Measurements from ENCODE around the gene TMEM235. TPM values are rescaled to one million over a fixed set of nuclear protein-coding genes. Genes with fewer than 3 reads are reported as not detected.

Gene TMEM235
- total and polyA plus RNA-seq, 10 donors, result not detected

DNA sequence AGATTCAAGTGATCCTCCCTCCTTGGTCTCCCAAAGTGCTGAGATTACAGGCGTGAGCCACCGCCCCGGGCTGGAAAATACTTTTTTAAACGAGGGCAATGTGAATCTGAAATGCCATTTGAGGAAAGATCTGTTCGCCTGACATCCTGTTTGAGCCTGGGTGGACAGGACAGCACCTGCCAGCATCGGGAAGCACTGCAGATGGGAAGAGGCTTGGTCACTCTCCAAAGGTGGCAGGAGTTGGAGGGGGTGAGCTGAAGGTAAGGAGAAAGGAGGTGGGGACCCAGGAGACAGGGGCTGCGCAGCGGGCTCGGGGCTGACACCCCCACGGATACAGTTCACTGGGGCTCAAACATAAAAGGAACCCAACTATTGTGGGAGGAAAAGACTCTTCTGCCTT is 21.3 kb upstream of the TMEM235 start:
- intact Hi-C loops (cut with DNase I; ENCODE audit: low total_unique reads), result no loop called here
- no peak for DNase-seq
- Histone ChIP-seq H3K36me3 (peaks cover 0 to 14% (median 0%) of the 10 kb centered on the region in 6 donors), H3K4me3 (no peak overlapping the region), H3K27ac (no peak overlapping the region), H3K27me3 (replicated peaks in 1 of 7) (no peaks in the 10 kb centered on the region), H3K4me1 (peaks cover 6 to 18% (median 14%) of the 10 kb centered on the region in 6 donors), H3K9me3 (no peaks in the 10 kb centered on the region)
- WGBS, 5 donors, result 80 to 93% (median 86%) methylated on average over 10 of the region's 10 CpGs
- TF ChIP-seq, protein P1, sequence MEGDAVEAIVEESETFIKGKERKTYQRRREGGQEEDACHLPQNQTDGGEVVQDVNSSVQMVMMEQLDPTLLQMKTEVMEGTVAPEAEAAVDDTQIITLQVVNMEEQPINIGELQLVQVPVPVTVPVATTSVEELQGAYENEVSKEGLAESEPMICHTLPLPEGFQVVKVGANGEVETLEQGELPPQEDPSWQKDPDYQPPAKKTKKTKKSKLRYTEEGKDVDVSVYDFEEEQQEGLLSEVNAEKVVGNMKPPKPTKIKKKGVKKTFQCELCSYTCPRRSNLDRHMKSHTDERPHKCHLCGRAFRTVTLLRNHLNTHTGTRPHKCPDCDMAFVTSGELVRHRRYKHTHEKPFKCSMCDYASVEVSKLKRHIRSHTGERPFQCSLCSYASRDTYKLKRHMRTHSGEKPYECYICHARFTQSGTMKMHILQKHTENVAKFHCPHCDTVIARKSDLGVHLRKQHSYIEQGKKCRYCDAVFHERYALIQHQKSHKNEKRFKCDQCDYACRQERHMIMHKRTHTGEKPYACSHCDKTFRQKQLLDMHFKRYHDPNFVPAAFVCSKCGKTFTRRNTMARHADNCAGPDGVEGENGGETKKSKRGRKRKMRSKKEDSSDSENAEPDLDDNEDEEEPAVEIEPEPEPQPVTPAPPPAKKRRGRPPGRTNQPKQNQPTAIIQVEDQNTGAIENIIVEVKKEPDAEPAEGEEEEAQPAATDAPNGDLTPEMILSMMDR (IDR thresholded peaks at IDR 0.05 in 8 of 11, conservative IDR thresholded peaks at IDR 0.05 in 3 of 11), result no peak
- TF ChIP-seq POLR2A (IDR thresholded peaks at IDR 0.05) (no peak), POLR2AphosphoS5 (IDR thresholded peaks at IDR 0.05) (no peak)

DNA sequence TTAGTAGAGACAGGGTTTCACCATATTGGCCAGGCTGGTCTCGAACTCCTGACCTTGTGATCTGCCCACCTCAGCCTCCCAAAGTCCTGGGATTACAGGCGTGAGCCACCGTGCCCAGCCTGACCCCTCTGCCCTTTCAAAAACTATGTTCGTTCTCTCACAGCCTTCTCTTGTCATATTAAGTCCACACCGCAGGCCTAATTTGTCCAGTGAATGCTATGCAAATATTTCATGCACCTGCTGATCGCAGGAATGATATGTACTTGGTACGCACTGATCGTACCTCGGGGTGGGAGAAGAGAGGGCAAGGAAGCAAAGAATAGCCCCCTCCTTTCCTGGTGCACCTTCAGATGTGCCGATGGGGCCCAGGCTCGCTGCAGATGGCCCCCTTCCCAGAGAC is 20.4 kb upstream of the TMEM235 start:
- 86 to 93% (median 88%) methylated on average over 11 of the region's 11 CpGs for WGBS, 5 donors
- intact Hi-C loops (cut with DNase I; ENCODE audit: low total_unique reads), result no loop called here
- H3K36me3 ChIP-seq, result peaks cover 0 to 6% (median 0%) of the 10 kb centered on the region in 6 donors
- H3K4me3 ChIP-seq, result no peak overlapping the region
- no peaks in the 10 kb centered on the region for H3K9me3 ChIP-seq
- TF ChIP-seq POLR2AphosphoS5 (IDR thresholded peaks at IDR 0.05) (no peak), POLR2A (IDR thresholded peaks at IDR 0.05) (no peak)
- TF ChIP-seq, protein P1 (IDR thresholded peaks at IDR 0.05 in 8 of 11, conservative IDR thresholded peaks at IDR 0.05 in 3 of 11), result no peak
- H3K27me3 ChIP-seq (replicated peaks in 1 of 7), result no peaks in the 10 kb centered on the region
- no peak for DNase-seq
- H3K4me1 ChIP-seq, result peaks cover 6 to 25% (median 14%) of the 10 kb centered on the region in 6 donors
- H3K27ac ChIP-seq, result no peak overlapping the region

DNA sequence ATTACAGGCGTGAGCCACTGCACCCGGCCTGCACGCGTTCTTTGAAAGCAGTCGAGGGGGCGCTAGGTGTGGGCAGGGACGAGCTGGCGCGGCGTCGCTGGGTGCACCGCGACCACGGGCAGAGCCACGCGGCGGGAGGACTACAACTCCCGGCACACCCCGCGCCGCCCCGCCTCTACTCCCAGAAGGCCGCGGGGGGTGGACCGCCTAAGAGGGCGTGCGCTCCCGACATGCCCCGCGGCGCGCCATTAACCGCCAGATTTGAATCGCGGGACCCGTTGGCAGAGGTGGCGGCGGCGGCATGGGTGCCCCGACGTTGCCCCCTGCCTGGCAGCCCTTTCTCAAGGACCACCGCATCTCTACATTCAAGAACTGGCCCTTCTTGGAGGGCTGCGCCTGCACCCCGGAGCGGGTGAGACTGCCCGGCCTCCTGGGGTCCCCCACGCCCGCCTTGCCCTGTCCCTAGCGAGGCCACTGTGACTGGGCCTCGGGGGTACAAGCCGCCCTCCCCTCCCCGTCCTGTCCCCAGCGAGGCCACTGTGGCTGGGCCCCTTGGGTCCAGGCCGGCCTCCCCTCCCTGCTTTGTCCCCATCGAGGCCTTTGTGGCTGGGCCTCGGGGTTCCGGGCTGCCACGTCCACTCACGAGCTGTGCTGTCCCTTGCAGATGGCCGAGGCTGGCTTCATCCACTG is 17.3 kb upstream of the TMEM235 start, which contains the start of gene BIRC5:
BIRC5 (plus strand) TSS at position 238 of the 690 bp plus-strand sequence; CDS start at position 302, 64 bp downstream.
- H3K36me3 ChIP-seq, result peaks cover 0 to 15% (median 0%) of the 10 kb centered on the region in 6 donors
- peak within 1 kb of the TSS; percentile 27 to 73 (median 48) for H3K4me3 ChIP-seq
- intact Hi-C loops (cut with DNase I; ENCODE audit: low total_unique reads), result no loop called here
- 0 to 2% (median 1%) methylated on average over 16 to 60 of the region's 60 CpGs for WGBS, 5 donors
- peaks cover 6 to 25% (median 14%) of the 10 kb centered on the region in 6 donors for H3K4me1 ChIP-seq
- H3K27ac ChIP-seq, result peak within 1 kb of the TSS in 2 of 8 donors; percentile 26 to 61
- H3K9me3 ChIP-seq, result no peaks in the 10 kb centered on the region
- DNase-seq, result peak; percentile 97
- TF ChIP-seq, protein P1 (IDR thresholded peaks at IDR 0.05 in 8 of 11, conservative IDR thresholded peaks at IDR 0.05 in 3 of 11), result no peak
- TF ChIP-seq POLR2AphosphoS5 (IDR thresholded peaks at IDR 0.05) (peak; percentile 66 to 92 (median 68)), POLR2A (IDR thresholded peaks at IDR 0.05) (no peak)
- H3K27me3 ChIP-seq (replicated peaks in 1 of 7), result no peaks in the 10 kb centered on the region

DNA sequence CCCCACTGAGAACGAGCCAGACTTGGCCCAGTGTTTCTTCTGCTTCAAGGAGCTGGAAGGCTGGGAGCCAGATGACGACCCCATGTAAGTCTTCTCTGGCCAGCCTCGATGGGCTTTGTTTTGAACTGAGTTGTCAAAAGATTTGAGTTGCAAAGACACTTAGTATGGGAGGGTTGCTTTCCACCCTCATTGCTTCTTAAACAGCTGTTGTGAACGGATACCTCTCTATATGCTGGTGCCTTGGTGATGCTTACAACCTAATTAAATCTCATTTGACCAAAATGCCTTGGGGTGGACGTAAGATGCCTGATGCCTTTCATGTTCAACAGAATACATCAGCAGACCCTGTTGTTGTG is 16.7 kb upstream of the TMEM235 start:
- TF ChIP-seq, protein P1 (IDR thresholded peaks at IDR 0.05 in 8 of 11, conservative IDR thresholded peaks at IDR 0.05 in 3 of 11), result no peak
- TF ChIP-seq POLR2AphosphoS5 (IDR thresholded peaks at IDR 0.05) (no peak), POLR2A (IDR thresholded peaks at IDR 0.05) (no peak)
- Histone ChIP-seq H3K4me1 (peaks cover 6 to 25% (median 14%) of the 10 kb centered on the region in 6 donors), H3K9me3 (no peaks in the 10 kb centered on the region), H3K4me3 (peak overlapping the region in 6 of 8 donors; percentile 40 to 73 (median 48)), H3K36me3 (peaks cover 0 to 20% (median 0%) of the 10 kb centered on the region in 6 donors), H3K27ac (peak overlapping the region in 2 of 8 donors; percentile 26 to 61), H3K27me3 (replicated peaks in 1 of 7) (no peaks in the 10 kb centered on the region)
- DNase-seq, result no peak
- 19 to 29% (median 19%) methylated on average over 5 of the region's 5 CpGs for WGBS, 5 donors
- intact Hi-C loops (cut with DNase I; ENCODE audit: low total_unique reads), result no loop called here
